GM13976 (cell line): ENCODE data around the gene ATG16L2.

Source experiments
- DNase-seq: peaks from one replicate; pipeline ENCODE4 v3.0.0; 2012; ENCODE audit warnings: low spot score
- in situ Hi-C: fragments of 300-500 bp; cut with MboI; formaldehyde crosslinking; loops from one replicate; pipeline ENCODE4 v1.12.0; 2022; ENCODE audit warnings: low sequenced_read_pairs, mixed read lengths, inconsistent platforms; ENCODE audit not compliant: unreplicated experiment
- TF ChIP-seq, protein P1 (sequence below): IDR thresholded peaks from 2 replicates; pipeline ENCODE4 v1.5.1; 2012; ENCODE audit warnings: borderline replicate concordance, mild to moderate bottlenecking; ENCODE audit not compliant: insufficient read depth; ENCODE audit errors: extremely low read depth, missing control alignments, control extremely low read depth

ATG16L2 gene

DNA sequence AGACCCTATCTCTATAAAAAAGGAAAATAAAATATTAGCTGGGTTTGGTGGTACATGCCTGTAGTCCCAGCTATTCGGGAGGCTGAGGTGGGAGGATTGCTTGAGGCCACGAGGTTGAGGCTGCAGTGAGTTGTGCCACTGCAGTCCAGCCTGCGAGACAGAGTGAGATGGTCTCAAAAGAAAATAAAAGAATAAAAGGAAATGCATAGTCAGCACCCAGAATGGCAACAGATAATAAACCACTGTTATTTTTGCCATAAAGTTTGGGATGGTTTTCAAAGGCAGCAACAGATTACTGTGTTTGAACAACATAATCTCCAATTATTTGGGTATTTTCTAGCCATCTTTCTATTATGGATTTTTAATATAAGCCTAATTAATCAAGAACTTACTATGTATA is 61.9 kb downstream of the ATG16L2 start:
- no peak for DNase-seq
- in situ Hi-C loops = no loop called here
- TF ChIP-seq, protein P1, sequence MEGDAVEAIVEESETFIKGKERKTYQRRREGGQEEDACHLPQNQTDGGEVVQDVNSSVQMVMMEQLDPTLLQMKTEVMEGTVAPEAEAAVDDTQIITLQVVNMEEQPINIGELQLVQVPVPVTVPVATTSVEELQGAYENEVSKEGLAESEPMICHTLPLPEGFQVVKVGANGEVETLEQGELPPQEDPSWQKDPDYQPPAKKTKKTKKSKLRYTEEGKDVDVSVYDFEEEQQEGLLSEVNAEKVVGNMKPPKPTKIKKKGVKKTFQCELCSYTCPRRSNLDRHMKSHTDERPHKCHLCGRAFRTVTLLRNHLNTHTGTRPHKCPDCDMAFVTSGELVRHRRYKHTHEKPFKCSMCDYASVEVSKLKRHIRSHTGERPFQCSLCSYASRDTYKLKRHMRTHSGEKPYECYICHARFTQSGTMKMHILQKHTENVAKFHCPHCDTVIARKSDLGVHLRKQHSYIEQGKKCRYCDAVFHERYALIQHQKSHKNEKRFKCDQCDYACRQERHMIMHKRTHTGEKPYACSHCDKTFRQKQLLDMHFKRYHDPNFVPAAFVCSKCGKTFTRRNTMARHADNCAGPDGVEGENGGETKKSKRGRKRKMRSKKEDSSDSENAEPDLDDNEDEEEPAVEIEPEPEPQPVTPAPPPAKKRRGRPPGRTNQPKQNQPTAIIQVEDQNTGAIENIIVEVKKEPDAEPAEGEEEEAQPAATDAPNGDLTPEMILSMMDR = no peak
